ENCODE results near the gene OR10AD1.
A peak's percentile ranks its signal among the peaks of the same experiment; 100 is the strongest.

Gene OR10AD1

GRCh38 chr12:48189331-48190125, 13.6 kb downstream of the OR10AD1 start:
- DNase-seq: peak; percentile 53

GRCh38 chr12:48187916-48188695, 15.0 kb downstream of the OR10AD1 start:
- DNase-seq: no peak

GRCh38 chr12:48185181-48185919, 17.7 kb downstream of the OR10AD1 start:
- DNase-seq: no peak

GRCh38 chr12:48184549-48184922, 18.6 kb downstream of the OR10AD1 start:
- no peak for DNase-seq

- no peak for DNase-seq
Measured at GRCh38 chr12:48183876-48184548, 19.1 kb downstream of the OR10AD1 start.

GRCh38 chr12:48183091-48183875, 19.8 kb downstream of the OR10AD1 start, which contains the start of gene CCDC184:
TSS of gene CCDC184 (plus strand) at chr12:48183644. CDS start at chr12:48184123, 479 bp downstream.
- DNase-seq: peak; percentile 91

GRCh38 chr12:48182631-48183030, 20.5 kb downstream of the OR10AD1 start:
- no peak for DNase-seq

- DNase-seq: no peak
Measured at GRCh38 chr12:48180857-48181495, 22.1 kb downstream of the OR10AD1 start.

GRCh38 chr12:48180424-48180823, 22.7 kb downstream of the OR10AD1 start:
- DNase-seq: no peak

GRCh38 chr12:48179466-48179865, 23.6 kb downstream of the OR10AD1 start:
- DNase-seq: no peak

- no peak for DNase-seq
Measured at GRCh38 chr12:48177982-48178381, 25.1 kb downstream of the OR10AD1 start.

- no peak for DNase-seq
Measured at GRCh38 chr12:48176417-48176751, 26.7 kb downstream of the OR10AD1 start.

GRCh38 chr12:48175613-48176416, 27.3 kb downstream of the OR10AD1 start:
- DNase-seq: no peak

GRCh38 chr12:48169011-48169410, 34.1 kb downstream of the OR10AD1 start:
- no peak for DNase-seq

GRCh38 chr12:48165089-48165981, 37.8 kb downstream of the OR10AD1 start:
- peak; percentile 73 for DNase-seq

- DNase-seq: no peak
Measured at GRCh38 chr12:48164451-48164850, 38.6 kb downstream of the OR10AD1 start.

- DNase-seq: no peak
Measured at GRCh38 chr12:48163150-48163747, 39.8 kb downstream of the OR10AD1 start.

GRCh38 chr12:48160807-48161206, 42.3 kb downstream of the OR10AD1 start:
- DNase-seq: no peak

- DNase-seq: no peak
Measured at GRCh38 chr12:48160046-48160445, 43.0 kb downstream of the OR10AD1 start.

Measured in NCI-H146 (cell line).